GM23248 (cell line): Measurements from ENCODE around the gene C15orf61. TPM values are rescaled to one million over a fixed set of nuclear protein-coding genes. Genes with fewer than 3 reads are reported as not detected.

ENCODE experiments used
- DNase-seq: peaks from one replicate; pipeline ENCODE4 v3.0.0-alpha.2; 2015
- H2AFZ ChIP-seq: fragments of 200-600 bp; sonication (generic); 2 replicates; pipeline ENCODE4 v1.6.1; 2016; ENCODE audit warnings: antibody characterized with exemption
- H3F3A ChIP-seq: fragments of 200-600 bp; sonication (generic); 2 replicates; pipeline ENCODE4 v1.6.1; 2016; ENCODE audit warnings: mild to moderate bottlenecking, antibody characterized with exemption, mixed run types; ENCODE audit not compliant: insufficient read depth
- H3K27ac ChIP-seq: fragments of 200-600 bp; sonication (generic); 2 replicates; pipeline ENCODE4 v1.5.1; 2016; ENCODE audit warnings: mild to moderate bottlenecking
- H3K27me3 ChIP-seq: fragments of 200-600 bp; sonication (generic); replicated peaks from 2 replicates; pipeline ENCODE4 v1.6.1; 2016; ENCODE audit warnings: mild to moderate bottlenecking; ENCODE audit not compliant: insufficient read depth
- H3K36me3 ChIP-seq: fragments of 200-600 bp; sonication (generic); 2 replicates; pipeline ENCODE4 v1.6.1; 2016; ENCODE audit warnings: low read depth, mild to moderate bottlenecking
- H3K4me1 ChIP-seq: fragments of 200-600 bp; sonication (generic); 2 replicates; pipeline ENCODE4 v1.6.1; 2016; ENCODE audit warnings: mild to moderate bottlenecking; ENCODE audit not compliant: insufficient read depth
- H3K4me2 ChIP-seq: fragments of 200-600 bp; sonication (generic); one replicate; pipeline ENCODE4 v1.6.1; 2016; ENCODE audit warnings: mild to moderate bottlenecking; ENCODE audit not compliant: unreplicated experiment
- H3K4me3 ChIP-seq: fragments of 200-600 bp; sonication (generic); 2 replicates; pipeline ENCODE4 v1.5.1; 2016; ENCODE audit warnings: mild to moderate bottlenecking
- H3K79me2 ChIP-seq: fragments of 200-600 bp; sonication (generic); 2 replicates; pipeline ENCODE4 v1.6.1; 2016; ENCODE audit warnings: mild to moderate bottlenecking; ENCODE audit not compliant: insufficient read depth
- H3K9ac ChIP-seq: fragments of 200-600 bp; sonication (generic); 2 replicates; pipeline ENCODE4 v1.6.1; 2016; ENCODE audit warnings: mild to moderate bottlenecking
- H3K9me2 ChIP-seq: fragments of 200-600 bp; sonication (generic); 2 replicates; pipeline ENCODE4 v1.6.1; 2016; ENCODE audit warnings: mixed run types, mild to moderate bottlenecking, moderate library complexity; ENCODE audit not compliant: insufficient read depth
- H3K9me3 ChIP-seq: fragments of 200-600 bp; sonication (generic); one replicate; pipeline ENCODE4 v1.6.1; 2017; ENCODE audit warnings: low read depth
- H4K20me1 ChIP-seq: fragments of 200-600 bp; sonication (generic); 2 replicates; pipeline ENCODE4 v1.6.0; 2016; ENCODE audit not compliant: insufficient read depth
- EZH2 ChIP-seq: fragments of 200-600 bp; sonication (generic); IDR thresholded peaks from 2 replicates; pipeline ENCODE4 v1.6.1; 2018; ENCODE audit warnings: antibody characterized with exemption, mild to moderate bottlenecking; ENCODE audit not compliant: insufficient read depth, poor library complexity, severe bottlenecking
- EZH2phosphoT487 ChIP-seq: fragments of 200-600 bp; sonication (generic); IDR thresholded peaks from 2 replicates; pipeline ENCODE4 v1.6.1; 2018; ENCODE audit warnings: antibody characterized with exemption, moderate library complexity, mild to moderate bottlenecking, low read depth; ENCODE audit not compliant: insufficient read depth
- WGBS, 2 experiments: methylation state at CpG; one replicate each; pipeline ENCODE4 v1.1.6; 2015 to 2017; ENCODE audit warnings: low lambda C conversion rate in 2 of 2, low coverage in 1 of 2; ENCODE audit errors: missing lambda C conversion rate in 2 of 2; 5-methylcytosine and 5-hydroxymethylcytosine counted together
- in situ Hi-C: fragments of 300-500 bp; cut with MboI; formaldehyde crosslinking; loops from 2 replicates; pipeline ENCODE4 v1.15.0; 2020
- polyA plus RNA-seq: library from polyadenylated mRNA; unstranded; fragments of >200 nt; fragmentation: Nextera tagmentation; extraction: Ambion mirVana; gene quantifications from 2 replicates; pipeline ENCODE4 v1.2.1, GENCODE V29; 2016
- total RNA-seq: library from RNA; depleted of rRNA; stranded (reverse); fragments of >200 nt; shearing (Covaris generic); gene quantifications from 2 replicates; pipeline ENCODE4 v1.2.3, GENCODE V29; 2014

The C15orf61 gene
- total and polyA plus RNA-seq, 2 experiments from 2014 or later: 3.7 to 10.5 TPM

GRCh38 chr15:67554580-67554979, 33.6 kb downstream of the C15orf61 start:
- H3K4me1 ChIP-seq: no peaks in the 10 kb centered on the region
- no peaks in the 10 kb centered on the region for H3K9me2 ChIP-seq
- TF ChIP-seq EZH2: no peak
- no peak for TF ChIP-seq EZH2phosphoT487
- no peak overlapping the region for H3K9ac ChIP-seq
- peaks cover 8% of the 10 kb centered on the region for H3K36me3 ChIP-seq
- H3K79me2 ChIP-seq: peaks cover 10% of the 10 kb centered on the region; the same call in 1 of the 2 replicates
- in situ Hi-C loops: no loop called here
- no peaks in the 10 kb centered on the region for H3K27me3 ChIP-seq
- H3K27ac ChIP-seq: no peak overlapping the region
- no peak overlapping the region for H3K4me2 ChIP-seq
- H4K20me1 ChIP-seq: no peaks in the 10 kb centered on the region
- no peaks in the 10 kb centered on the region for H3K9me3 ChIP-seq
- H3F3A ChIP-seq: peaks cover under 1% of the 10 kb centered on the region; the same call in 1 of the 2 replicates
- H3K4me3 ChIP-seq: no peak overlapping the region
- DNase-seq: no peak
- WGBS, 2 experiments: 94 to 99% methylated on average over 4 of the region's 4 CpGs
- no peak overlapping the region for H2AFZ ChIP-seq

- WGBS, 2 experiments: 76% methylated on average over 3 of the region's 3 CpGs
Observed at GRCh38 chr15:67556976-67557570, 36.1 kb downstream of the C15orf61 start.

GRCh38 chr15:67558502-67558901, 37.6 kb downstream of the C15orf61 start:
- peaks cover 12% of the 10 kb centered on the region for H3K36me3 ChIP-seq
- DNase-seq: no peak
- no peaks in the 10 kb centered on the region for H3K4me1 ChIP-seq
- no peak overlapping the region for H3K27ac ChIP-seq
- no peaks in the 10 kb centered on the region for H4K20me1 ChIP-seq
- no peaks in the 10 kb centered on the region for H3K27me3 ChIP-seq
- no peaks in the 10 kb centered on the region for H3K9me2 ChIP-seq
- H3K4me2 ChIP-seq: no peak overlapping the region
- in situ Hi-C loops: no loop called here
- H3K79me2 ChIP-seq: peaks cover 7% of the 10 kb centered on the region; the same call in 1 of the 2 replicates
- no peaks in the 10 kb centered on the region for H3F3A ChIP-seq
- H3K9ac ChIP-seq: no peak overlapping the region
- H2AFZ ChIP-seq: no peak overlapping the region
- H3K9me3 ChIP-seq: no peaks in the 10 kb centered on the region
- no peak for TF ChIP-seq EZH2phosphoT487
- no peak for TF ChIP-seq EZH2
- no peak overlapping the region for H3K4me3 ChIP-seq
- 77 to 79% methylated on average over 4 of the region's 4 CpGs for WGBS, 2 experiments

More at GRCh38 chr15:67556976-67557570, 36.1 kb downstream of the C15orf61 start:
- TF ChIP-seq EZH2phosphoT487 (no peak), EZH2 (no peak)
- Histone ChIP-seq H4K20me1 (no peaks in the 10 kb centered on the region), H3K4me3 (no peak overlapping the region), H3K36me3 (peaks cover 12% of the 10 kb centered on the region), H3K9me3 (no peaks in the 10 kb centered on the region), H3K4me2 (no peak overlapping the region), H3F3A (no peaks in the 10 kb centered on the region), H3K4me1 (no peaks in the 10 kb centered on the region), H3K79me2 (peaks cover 7% of the 10 kb centered on the region; the same call in 1 of the 2 replicates), H3K27ac (no peak overlapping the region), H2AFZ (no peak overlapping the region), H3K27me3 (no peaks in the 10 kb centered on the region), H3K9ac (no peak overlapping the region), H3K9me2 (no peaks in the 10 kb centered on the region)
- in situ Hi-C loops: no loop called here
- no peak for DNase-seq

- H3K27ac ChIP-seq: no peak overlapping the region
Observed at GRCh38 chr15:67559158-67559557, 38.2 kb downstream of the C15orf61 start.

More at GRCh38 chr15:67559158-67559557, 38.2 kb downstream of the C15orf61 start:
- H3K27me3 ChIP-seq: no peaks in the 10 kb centered on the region
- peaks cover 7% of the 10 kb centered on the region; the same call in 1 of the 2 replicates for H3K79me2 ChIP-seq
- no peaks in the 10 kb centered on the region for H3F3A ChIP-seq
- no peaks in the 10 kb centered on the region for H4K20me1 ChIP-seq
- TF ChIP-seq EZH2 (no peak), EZH2phosphoT487 (no peak)
- in situ Hi-C loops: no loop called here
- H3K4me3 ChIP-seq: no peak overlapping the region
- no peaks in the 10 kb centered on the region for H3K9me3 ChIP-seq
- no peak overlapping the region for H3K9ac ChIP-seq
- no peaks in the 10 kb centered on the region for H3K9me2 ChIP-seq
- H2AFZ ChIP-seq: no peak overlapping the region
- H3K36me3 ChIP-seq: peaks cover 16% of the 10 kb centered on the region
- 100% methylated on average over 1 of the region's 1 CpG for WGBS, 2 experiments
- DNase-seq: no peak
- H3K4me1 ChIP-seq: no peaks in the 10 kb centered on the region
- no peak overlapping the region for H3K4me2 ChIP-seq
